PC-3 (cell line): Measurements from ENCODE around the gene KLF13. TPM values are rescaled to one million over a fixed set of nuclear protein-coding genes. Genes with fewer than 3 reads are reported as not detected.

Source experiments
- ATAC-seq: fragments of 200-7000 bp; cut with Tn5 transposase; 2 replicates; pipeline ENCODE4 v1.9.1; 2020; ENCODE audit warnings: mild to moderate bottlenecking, moderate library complexity
- BruUV-seq: library from RNA; stranded (reverse); fragments of 400-500 nt; replicated peaks from 2 replicates; lab custom pipeline; 2021; lab: Mats Ljungman, UMichigan
- CTCF ChIA-PET: fragments of 300-600 bp; sonication (Branson Sonifier 250); formaldehyde crosslinking; loops from one replicate; lab custom pipeline; 2022; ENCODE audit warnings: antibody characterized with exemption; lab: Charles Lee
- POLR2A ChIA-PET: fragments of 300-600 bp; sonication (Branson Sonifier 250); formaldehyde crosslinking; loops from one replicate; lab custom pipeline; 2022; ENCODE audit warnings: antibody characterized with exemption; ENCODE audit not compliant: unreplicated experiment; lab: Charles Lee
- DNase-seq: peaks from one replicate; pipeline ENCODE4 v3.0.0-alpha.2; 2015
- H2AFZ ChIP-seq: fragments of 300-600 bp; sonication (generic); 2 replicates; pipeline ENCODE4 v1.6.0; 2016; ENCODE audit warnings: antibody characterized with exemption, low read length
- H3F3A ChIP-seq: fragments of 300-600 bp; sonication (generic); one replicate; pipeline ENCODE4 v1.6.0; 2017; ENCODE audit warnings: antibody characterized with exemption, low read length, control low read depth, mild to moderate bottlenecking; ENCODE audit not compliant: unreplicated experiment
- H3K27ac ChIP-seq: fragments of 300-600 bp; sonication (generic); 2 replicates; pipeline ENCODE4 v1.5.1; 2016; ENCODE audit warnings: mild to moderate bottlenecking, low read length
- H3K27me3 ChIP-seq: fragments of 300-600 bp; sonication (generic); 2 replicates; pipeline ENCODE4 v1.6.1; 2016; ENCODE audit warnings: low read length, mixed read lengths
- H3K36me3 ChIP-seq: fragments of 300-600 bp; sonication (generic); 2 replicates; pipeline ENCODE4 v1.6.1; 2016; ENCODE audit warnings: low read depth, mixed run types, low read length, mixed read lengths
- H3K4me1 ChIP-seq: fragments of 300-600 bp; sonication (generic); 2 replicates; pipeline ENCODE4 v1.5.1; 2016; ENCODE audit warnings: low read length; ENCODE audit not compliant: insufficient read depth
- H3K4me2 ChIP-seq: fragments of 300-600 bp; sonication (generic); 2 replicates; pipeline ENCODE4 v1.6.0; 2016; ENCODE audit warnings: low read length
- H3K4me3 ChIP-seq: fragments of 300-600 bp; sonication (generic); 2 replicates; pipeline ENCODE4 v1.5.1; 2016; ENCODE audit warnings: mild to moderate bottlenecking, low read length, mixed read lengths
- H3K79me2 ChIP-seq: fragments of 300-600 bp; sonication (generic); 2 replicates; pipeline ENCODE4 v1.6.1; 2017; ENCODE audit warnings: low read length, mixed read lengths
- H3K9ac ChIP-seq: fragments of 300-600 bp; sonication (generic); 2 replicates; pipeline ENCODE4 v1.6.0; 2016; ENCODE audit warnings: mild to moderate bottlenecking, low read length
- H3K9me2 ChIP-seq: fragments of 300-600 bp; sonication (generic); replicated peaks from 2 replicates; pipeline ENCODE4 v1.6.1; 2016; ENCODE audit warnings: mixed run types, low read length, mixed read lengths
- H3K9me3 ChIP-seq: fragments of 300-600 bp; sonication (generic); 2 replicates; pipeline ENCODE4 v1.6.1; 2016; ENCODE audit warnings: low read length, mixed read lengths
- H4K20me1 ChIP-seq: fragments of 300-600 bp; sonication (generic); 2 replicates; pipeline ENCODE4 v1.6.1; 2016; ENCODE audit warnings: low read length, mixed read lengths
- CTCF ChIP-seq: fragments of 300-600 bp; sonication (generic); conservative IDR thresholded peaks from 2 replicates; pipeline ENCODE4 v1.5.1; 2017; ENCODE audit warnings: antibody characterized with exemption, low read depth, mild to moderate bottlenecking, low read length
- EZH2 ChIP-seq: fragments of 300-600 bp; sonication (generic); IDR thresholded peaks from one replicate; pipeline ENCODE4 v1.6.1; 2017; ENCODE audit warnings: antibody characterized with exemption, mild to moderate bottlenecking, low read length; ENCODE audit not compliant: unreplicated experiment
- EZH2phosphoT487 ChIP-seq: fragments of 300-600 bp; sonication (generic); IDR thresholded peaks from 2 replicates; pipeline ENCODE4 v1.6.1; 2018; ENCODE audit warnings: mild to moderate bottlenecking, antibody characterized with exemption, low read length, borderline replicate concordance
- intact Hi-C: fragments of 100-400 bp; cut with micrococcal nuclease; formaldehyde crosslinking; loops from 2 replicates; pipeline ENCODE4 v1.9.0; 2023
- total RNA-seq: library from RNA; depleted of rRNA; stranded (reverse); fragments of >200 nt; gene quantifications from 2 replicates; pipeline ENCODE4 v1.2.3, GENCODE V29; 2014

KLF13 gene
- total RNA-seq, 1 experiment from 2014 or later = 11.4 TPM

GRCh38 chr15:31373096-31373865, 46.6 kb downstream of the KLF13 start:
- POLR2A ChIA-PET = no interaction called here
- H3K36me3 ChIP-seq = no peaks in the 10 kb centered on the region
- H3K9me3 ChIP-seq = no peaks in the 10 kb centered on the region
- no peaks in the 10 kb centered on the region for H4K20me1 ChIP-seq
- no peak overlapping the region for H3K9ac ChIP-seq
- no peaks in the 10 kb centered on the region for H3K27me3 ChIP-seq
- no peaks in the 10 kb centered on the region for H3K4me1 ChIP-seq
- no peak overlapping the region for H3K27ac ChIP-seq
- no peak overlapping the region for H3K4me3 ChIP-seq
- no peaks in the 10 kb centered on the region for H3K79me2 ChIP-seq
- no peak for ATAC-seq
- no peaks in the 10 kb centered on the region for H3F3A ChIP-seq
- H3K9me2 ChIP-seq = no peaks in the 10 kb centered on the region
- H2AFZ ChIP-seq = no peak overlapping the region
- no TSS peak for BruUV-seq
- no peak for DNase-seq
- H3K4me2 ChIP-seq = no peak overlapping the region
- TF ChIP-seq EZH2 = no peak
- CTCF ChIA-PET = no interaction called here
- intact Hi-C loops = no loop called here

GRCh38 chr15:31373970-31374369, 47.3 kb downstream of the KLF13 start:
- Histone ChIP-seq H3K36me3 (no peaks in the 10 kb centered on the region), H3K9ac (no peak overlapping the region), H3K27ac (no peak overlapping the region), H3K9me2 (no peaks in the 10 kb centered on the region), H3K4me2 (no peak overlapping the region), H3K79me2 (no peaks in the 10 kb centered on the region), H3F3A (no peaks in the 10 kb centered on the region), H3K9me3 (no peaks in the 10 kb centered on the region), H3K4me1 (no peaks in the 10 kb centered on the region), H3K4me3 (no peak overlapping the region), H4K20me1 (no peaks in the 10 kb centered on the region), H2AFZ (no peak overlapping the region), H3K27me3 (no peaks in the 10 kb centered on the region)
- BruUV-seq = no TSS peak
- POLR2A ChIA-PET = no interaction called here
- intact Hi-C loops = no loop called here
- ATAC-seq (no peak), DNase-seq (no peak)
- CTCF ChIA-PET = no interaction called here
- TF ChIP-seq EZH2 = no peak
- no peak for TF ChIP-seq CTCF
- TF ChIP-seq EZH2phosphoT487 = no peak

- H3F3A ChIP-seq = no peaks in the 10 kb centered on the region
- no peaks in the 10 kb centered on the region for H3K79me2 ChIP-seq
- no peaks in the 10 kb centered on the region for H3K36me3 ChIP-seq
- no peaks in the 10 kb centered on the region for H3K9me3 ChIP-seq
- H3K27me3 ChIP-seq = no peaks in the 10 kb centered on the region
- no peak overlapping the region for H3K4me3 ChIP-seq
- CTCF ChIA-PET = no interaction called here
- no peaks in the 10 kb centered on the region for H4K20me1 ChIP-seq
- no peak overlapping the region for H3K9ac ChIP-seq
- no peak overlapping the region for H3K27ac ChIP-seq
- no peak overlapping the region for H2AFZ ChIP-seq
- TF ChIP-seq CTCF = no peak
- TF ChIP-seq EZH2 = no peak
- TF ChIP-seq EZH2phosphoT487 = no peak
- no peak overlapping the region for H3K4me2 ChIP-seq
- ATAC-seq (no peak), DNase-seq (no peak)
- intact Hi-C loops = no loop called here
- POLR2A ChIA-PET = no interaction called here
- no peaks in the 10 kb centered on the region for H3K4me1 ChIP-seq
- no peaks in the 10 kb centered on the region for H3K9me2 ChIP-seq
- BruUV-seq = no TSS peak
Measured at GRCh38 chr15:31374489-31374888, 47.9 kb downstream of the KLF13 start.
